Measurements from ENCODE around the gene USP7. TPM values are rescaled to one million over a fixed set of nuclear protein-coding genes. Genes with fewer than 3 reads are reported as not detected.

Gene USP7
- total RNA-seq, 1 experiment from 2014 or later: 73.8 TPM

- intact Hi-C loops (cut with micrococcal nuclease): loop anchor here (5.0 kb wide), 1 partner anchor 68 kb away; the partner anchor contains the start of genes PMM2 and TMEM186
- DNase-seq (no peak), ATAC-seq (no peak)
- no peak overlapping the region for H3K4me2 ChIP-seq (ENCODE audit: low read length)
- ChIA-PET POLR2A (ENCODE audit: unreplicated experiment) (no interaction called here), CTCF (no interaction called here)
- peaks cover 71% of the 10 kb centered on the region for H3K79me2 ChIP-seq (ENCODE audit: low read length)
- no TSS peak for BruUV-seq (replicated peaks)
- no peaks in the 10 kb centered on the region for H3K27me3 ChIP-seq (ENCODE audit: low read length)
- H3K9me3 ChIP-seq (ENCODE audit: low read length): no peaks in the 10 kb centered on the region
- no peak overlapping the region for H3K9ac ChIP-seq (ENCODE audit: low read length)
- peaks cover 12% of the 10 kb centered on the region; the same call in 1 of the 2 replicates for H3K4me1 ChIP-seq (ENCODE audit: insufficient read depth, low read length)
- H3K36me3 ChIP-seq (ENCODE audit: low read depth, low read length): no peaks in the 10 kb centered on the region
- H3K4me3 ChIP-seq (ENCODE audit: low read length): no peak overlapping the region
- no peak overlapping the region for H3K27ac ChIP-seq (ENCODE audit: low read length)
- H2AFZ ChIP-seq (ENCODE audit: low read length): no peak overlapping the region
- no peaks in the 10 kb centered on the region for H3K9me2 ChIP-seq (replicated peaks; ENCODE audit: low read length)
- TF ChIP-seq CTCF (conservative IDR thresholded peaks at IDR 0.05; ENCODE audit: low read depth, low read length): no peak
- no peak for TF ChIP-seq EZH2 (IDR thresholded peaks at IDR 0.05; ENCODE audit: low read length, unreplicated experiment)
- TF ChIP-seq EZH2phosphoT487 (IDR thresholded peaks at IDR 0.05; ENCODE audit: borderline replicate concordance, low read length): no peak
- H3F3A ChIP-seq (ENCODE audit: low read length, unreplicated experiment): no peaks in the 10 kb centered on the region
- peaks cover 33% of the 10 kb centered on the region for H4K20me1 ChIP-seq (ENCODE audit: low read length)
These were observed 98.4 kb downstream of the USP7 start for GRCh38 chr16:8865145-8865882.

GRCh38 chr16:8864480-8865110 lies 99.1 kb downstream of the USP7 start:
- TF ChIP-seq CTCF (conservative IDR thresholded peaks at IDR 0.05; ENCODE audit: low read depth, low read length) (no peak), EZH2phosphoT487 (IDR thresholded peaks at IDR 0.05; ENCODE audit: borderline replicate concordance, low read length) (no peak), EZH2 (IDR thresholded peaks at IDR 0.05; ENCODE audit: low read length, unreplicated experiment) (no peak)
- H3K79me2 ChIP-seq (ENCODE audit: low read length): peaks cover 71% of the 10 kb centered on the region
- H3K27ac ChIP-seq (ENCODE audit: low read length): no peak overlapping the region
- DNase-seq (no peak), ATAC-seq (no peak)
- H3K9me3 ChIP-seq (ENCODE audit: low read length): no peaks in the 10 kb centered on the region
- peaks cover 12% of the 10 kb centered on the region; the same call in 1 of the 2 replicates for H3K4me1 ChIP-seq (ENCODE audit: insufficient read depth, low read length)
- H2AFZ ChIP-seq (ENCODE audit: low read length): no peak overlapping the region
- no TSS peak for BruUV-seq (replicated peaks)
- H3K4me2 ChIP-seq (ENCODE audit: low read length): no peak overlapping the region
- no peaks in the 10 kb centered on the region for H3K9me2 ChIP-seq (replicated peaks; ENCODE audit: low read length)
- H4K20me1 ChIP-seq (ENCODE audit: low read length): peaks cover 33% of the 10 kb centered on the region
- intact Hi-C loops (cut with micrococcal nuclease): loop anchor here (5.0 kb wide), 1 partner anchor 67 kb away; the partner anchor contains the start of genes PMM2 and TMEM186
- ChIA-PET CTCF (no interaction called here), POLR2A (ENCODE audit: unreplicated experiment) (no interaction called here)
- H3F3A ChIP-seq (ENCODE audit: low read length, unreplicated experiment): no peaks in the 10 kb centered on the region
- no peaks in the 10 kb centered on the region for H3K27me3 ChIP-seq (ENCODE audit: low read length)
- no peaks in the 10 kb centered on the region for H3K36me3 ChIP-seq (ENCODE audit: low read depth, low read length)
- H3K9ac ChIP-seq (ENCODE audit: low read length): no peak overlapping the region
- H3K4me3 ChIP-seq (ENCODE audit: low read length): no peak overlapping the region
